SU-DHL-6 (cell line): Measurements from ENCODE around the gene ZNF319.

Experiments
- H2AFZ ChIP-seq: fragments of 200-600 bp; sonication (generic); 2 replicates; pipeline ENCODE4 v1.6.1; 2014; ENCODE audit warnings: low read depth, mild to moderate bottlenecking, moderate library complexity, mixed read lengths, antibody characterized with exemption, low read length; ENCODE audit not compliant: severe bottlenecking
- H3F3A ChIP-seq: fragments of 200-600 bp; shearing (Covaris generic); 2 replicates; pipeline ENCODE4 v1.6.0; 2016; ENCODE audit warnings: antibody characterized with exemption, mild to moderate bottlenecking; ENCODE audit not compliant: insufficient read depth
- H3K27ac ChIP-seq: fragments of 200-600 bp; sonication (generic); 2 replicates; pipeline ENCODE4 v1.5.1; 2016; ENCODE audit warnings: low read depth, mild to moderate bottlenecking, low read length, moderate library complexity, mixed read lengths
- H3K27me3 ChIP-seq: fragments of 200-600 bp; sonication (generic), shearing (Covaris generic); 2 replicates; pipeline ENCODE4 v1.6.0; 2014; ENCODE audit warnings: mild to moderate bottlenecking, low read length
- H3K36me3 ChIP-seq: fragments of 200-600 bp; sonication (generic); 2 replicates; pipeline ENCODE4 v1.6.1; 2014; ENCODE audit warnings: mild to moderate bottlenecking, low read length, mixed read lengths
- H3K4me2 ChIP-seq: fragments of 300-600, 200-600 bp; shearing (Covaris generic), sonication (generic); 2 replicates; pipeline ENCODE4 v1.6.0; 2014; ENCODE audit warnings: low read length, low read depth, mild to moderate bottlenecking; ENCODE audit not compliant: poor library complexity, severe bottlenecking
- H3K4me3 ChIP-seq: fragments of 200-600 bp; sonication (generic); 2 replicates; pipeline ENCODE4 v1.5.1; 2014; ENCODE audit warnings: antibody characterized with exemption, low read length, mild to moderate bottlenecking, mixed read lengths; ENCODE audit not compliant: insufficient read depth, poor library complexity, severe bottlenecking
- H3K79me2 ChIP-seq: fragments of 200-600 bp; sonication (generic); 2 replicates; pipeline ENCODE4 v1.6.1; 2014; ENCODE audit warnings: mild to moderate bottlenecking, low read length, moderate library complexity; ENCODE audit not compliant: insufficient read depth
- H3K9ac ChIP-seq: fragments of 200-600 bp; sonication (generic); 2 replicates; pipeline ENCODE4 v1.7.0; 2014; ENCODE audit warnings: mild to moderate bottlenecking, low read length
- H3K9me2 ChIP-seq: fragments of 200-600 bp; sonication (generic); replicated peaks from 2 replicates; pipeline ENCODE4 v1.6.1; 2014; ENCODE audit warnings: low read length; ENCODE audit not compliant: insufficient read depth
- H3K9me3 ChIP-seq: fragments of 200-600 bp; sonication (generic); 2 replicates; pipeline ENCODE4 v1.6.1; 2014; ENCODE audit warnings: low read length, mixed read lengths; ENCODE audit not compliant: insufficient read depth
- H4K20me1 ChIP-seq: fragments of 200-600 bp; sonication (generic); 2 replicates; pipeline ENCODE4 v1.6.1; 2014; ENCODE audit warnings: low read depth, mild to moderate bottlenecking, antibody characterized with exemption, low read length, moderate library complexity, mixed read lengths
- CTCF ChIP-seq: fragments of 200-600 bp; sonication (generic); IDR thresholded peaks from one replicate; pipeline ENCODE4 v1.5.1; 2017; ENCODE audit warnings: antibody characterized with exemption, mild to moderate bottlenecking, low read length, moderate library complexity; ENCODE audit not compliant: insufficient read depth, poor library complexity, severe bottlenecking
- EZH2phosphoT487 ChIP-seq: fragments of 200-600 bp; sonication (generic), shearing (Covaris generic); conservative IDR thresholded peaks from 2 replicates; pipeline ENCODE4 v1.6.1; 2018; ENCODE audit warnings: mild to moderate bottlenecking, antibody characterized with exemption, low read length, moderate library complexity, mixed read lengths

The ZNF319 gene

GRCh38 chr16:58035356-58036170 lies 35.1 kb upstream of the ZNF319 start:
- Histone ChIP-seq H3K27me3 (no peaks in the 10 kb centered on the region), H3K9me2 (no peaks in the 10 kb centered on the region), H3K9me3 (no peaks in the 10 kb centered on the region), H3K9ac (no peak overlapping the region), H3K4me2 (no peak overlapping the region), H4K20me1 (no peaks in the 10 kb centered on the region), H3K4me3 (no peak overlapping the region), H3F3A (no peaks in the 10 kb centered on the region), H3K79me2 (no peaks in the 10 kb centered on the region), H3K27ac (no peak overlapping the region), H3K36me3 (no peaks in the 10 kb centered on the region), H2AFZ (no peak overlapping the region)
- TF ChIP-seq EZH2phosphoT487 (no peak), CTCF (no peak)

GRCh38 chr16:58034774-58035173 lies 34.3 kb upstream of the ZNF319 start:
- Histone ChIP-seq H3K9ac (no peak overlapping the region; the same call in 1 of the 2 replicates), H3K9me2 (no peaks in the 10 kb centered on the region), H3K27ac (no peak overlapping the region), H3F3A (no peaks in the 10 kb centered on the region), H2AFZ (no peak overlapping the region), H3K9me3 (no peaks in the 10 kb centered on the region), H3K79me2 (no peaks in the 10 kb centered on the region), H3K36me3 (no peaks in the 10 kb centered on the region), H3K4me2 (peak overlapping the region; percentile 27), H4K20me1 (no peaks in the 10 kb centered on the region), H3K27me3 (no peaks in the 10 kb centered on the region), H3K4me3 (no peak overlapping the region)
- TF ChIP-seq CTCF (no peak), EZH2phosphoT487 (no peak)

- Histone ChIP-seq H2AFZ (no peak overlapping the region), H3K9me2 (no peaks in the 10 kb centered on the region), H4K20me1 (no peaks in the 10 kb centered on the region), H3K27me3 (no peaks in the 10 kb centered on the region), H3K4me3 (no peak overlapping the region), H3K9ac (no peak overlapping the region; the same call in 1 of the 2 replicates), H3F3A (no peaks in the 10 kb centered on the region), H3K4me2 (peak overlapping the region; percentile 27), H3K36me3 (no peaks in the 10 kb centered on the region), H3K27ac (no peak overlapping the region), H3K79me2 (no peaks in the 10 kb centered on the region), H3K9me3 (no peaks in the 10 kb centered on the region)
- TF ChIP-seq CTCF (no peak), EZH2phosphoT487 (no peak)
Measured at GRCh38 chr16:58034128-58034685, 33.7 kb upstream of the ZNF319 start.
